Thoracic aorta (tissue), 2 donors: ENCODE data around the gene AMZ1. TPM values are rescaled to one million over a fixed set of nuclear protein-coding genes. Genes with fewer than 3 reads are reported as not detected.

Experiments
- ATAC-seq: fragments of 150-250 bp; one replicate; pipeline ENCODE4 v1.8.0; 2017; ENCODE audit warnings: low read depth; ENCODE audit not compliant: insufficient number of reproducible peaks, low FRiP score
- DNase-seq: peaks from one replicate; pipeline ENCODE4 v3.0.0-alpha.2; 2020; ENCODE audit warnings: low spot score
- H3K27ac ChIP-seq, 2 donors: fragments of 200-600 bp; sonication (generic); 1 replicate in 1 of 2; 2 replicates in 1 of 2; pipeline ENCODE4 v1.5.1; 2016; ENCODE audit warnings: mild to moderate bottlenecking in 2 of 2, moderate library complexity in 2 of 2
- H3K27me3 ChIP-seq: fragments of 200-600 bp; sonication (generic); replicated peaks from 2 replicates; pipeline ENCODE4 v1.6.0; 2016; ENCODE audit warnings: mild to moderate bottlenecking; ENCODE audit not compliant: insufficient read depth
- H3K36me3 ChIP-seq: fragments of 200-600 bp; sonication (generic); one replicate; pipeline ENCODE4 v1.5.1; 2016
- H3K4me1 ChIP-seq, 2 donors: fragments of 200-600 bp; sonication (generic); 1 replicate in 1 of 2; 2 replicates in 1 of 2; pipeline versions ENCODE4 v1.5.1 to v1.6.0; 2016; ENCODE audit warnings: low read depth in 2 of 2, mild to moderate bottlenecking in 1 of 2; ENCODE audit not compliant: control insufficient read depth in 1 of 2
- H3K4me3 ChIP-seq: fragments of 200-600 bp; sonication (generic); 2 replicates; pipeline ENCODE4 v1.5.1; 2016; ENCODE audit warnings: mild to moderate bottlenecking
- H3K9me3 ChIP-seq: fragments of 200-600 bp; sonication (generic); 2 replicates; pipeline ENCODE4 v1.5.1; 2016
- CTCF ChIP-seq: fragments of 200-600 bp; sonication (generic); IDR thresholded peaks from one replicate; pipeline ENCODE4 v1.5.1; 2019; ENCODE audit warnings: antibody characterized with exemption
- total RNA-seq, 2 donors: library from RNA; depleted of rRNA; stranded (reverse); fragments of >200 nt; gene quantifications; one replicate each; pipeline versions ENCODE4 v1.1.0 to v1.2.3, GENCODE V29; 2016

Gene AMZ1
- total RNA-seq, 2 donors from 2014 or later: 1.4 to 3.7 TPM

- no peaks in the 10 kb centered on the region for H3K27me3 ChIP-seq
- H3K27ac ChIP-seq: no peak overlapping the region
- ATAC-seq (no peak), DNase-seq (no peak)
- no peak overlapping the region for H3K4me3 ChIP-seq
- peaks cover 21% of the 10 kb centered on the region for H3K36me3 ChIP-seq
- no peak for TF ChIP-seq CTCF
- peaks cover 20 to 35% of the 10 kb centered on the region in 2 donors for H3K4me1 ChIP-seq
- no peaks in the 10 kb centered on the region for H3K9me3 ChIP-seq
These were observed 43.3 kb upstream of the AMZ1 start for GRCh38 chr7:2644562-2645273.

GRCh38 chr7:2645274-2645868, 42.6 kb upstream of the AMZ1 start:
- H3K9me3 ChIP-seq: no peaks in the 10 kb centered on the region
- H3K4me3 ChIP-seq: no peak overlapping the region
- peaks cover 17 to 29% of the 10 kb centered on the region in 2 donors for H3K4me1 ChIP-seq
- H3K36me3 ChIP-seq: peaks cover 26% of the 10 kb centered on the region
- H3K27ac ChIP-seq: no peak overlapping the region
- TF ChIP-seq CTCF: no peak
- no peaks in the 10 kb centered on the region for H3K27me3 ChIP-seq
- no peak for ATAC-seq
- DNase-seq: no peak

DNA sequence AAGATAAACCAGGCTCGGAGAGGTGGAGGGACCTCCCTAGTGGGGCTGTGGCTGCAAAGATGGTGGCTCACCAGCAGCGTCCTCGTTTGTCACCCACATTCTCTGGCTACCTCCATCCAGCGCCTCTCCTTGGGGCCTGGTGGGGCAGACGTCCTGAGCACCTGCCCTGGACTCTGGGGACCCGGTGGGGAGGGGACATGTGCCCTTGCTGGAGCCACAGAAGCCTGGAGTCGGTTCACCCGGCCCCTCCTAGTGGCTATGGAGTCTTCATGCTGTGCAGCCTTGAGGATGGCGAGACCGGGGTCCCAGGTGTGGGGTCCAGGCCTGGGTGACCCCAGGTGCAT, 41.7 kb upstream of the AMZ1 start:
- ATAC-seq (no peak), DNase-seq (no peak)
- Histone ChIP-seq H3K27ac (no peak overlapping the region), H3K27me3 (no peaks in the 10 kb centered on the region), H3K9me3 (no peaks in the 10 kb centered on the region), H3K4me3 (no peak overlapping the region), H3K4me1 (peaks cover 9 to 19% of the 10 kb centered on the region in 2 donors), H3K36me3 (peaks cover 29% of the 10 kb centered on the region)
- TF ChIP-seq CTCF: no peak

GRCh38 chr7:2646680-2647571, 41.1 kb upstream of the AMZ1 start:
- ATAC-seq: no peak

More at GRCh38 chr7:2646680-2647571, 41.1 kb upstream of the AMZ1 start:
- H3K4me3 ChIP-seq: no peak overlapping the region
- TF ChIP-seq CTCF: no peak
- H3K27ac ChIP-seq: no peak overlapping the region
- peaks cover 32% of the 10 kb centered on the region for H3K36me3 ChIP-seq
- H3K27me3 ChIP-seq: no peaks in the 10 kb centered on the region
- H3K9me3 ChIP-seq: no peaks in the 10 kb centered on the region
- peaks cover 6 to 15% of the 10 kb centered on the region in 2 donors for H3K4me1 ChIP-seq
- DNase-seq: no peak
